ENCODE data around the gene GATB.

DNA sequence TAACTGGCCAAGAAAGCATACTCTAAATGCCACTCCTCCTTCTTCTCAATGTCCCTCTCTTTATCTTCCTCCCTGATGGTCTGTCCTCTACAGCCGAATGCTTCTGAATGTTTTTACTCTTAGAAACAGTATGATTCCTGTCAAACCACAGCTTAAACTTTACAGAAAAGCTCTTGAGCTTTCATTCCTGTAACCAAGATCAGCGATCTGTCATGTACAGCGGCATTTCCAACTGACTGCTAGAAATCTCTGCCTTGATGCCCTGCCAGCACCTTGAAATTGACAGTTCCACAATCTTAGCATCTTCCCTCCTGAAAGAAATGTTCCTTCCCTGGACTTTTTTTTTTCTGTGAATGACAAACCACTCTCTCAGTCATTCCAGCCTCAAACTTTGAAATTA lies 11.5 kb upstream of the GATB start:
- TF ChIP-seq ZNF114 (CRISPR knock-in tag; IDR thresholded peaks at IDR 0.05), result no peak
- no peak for TF ChIP-seq EZH2 (IDR thresholded peaks at IDR 0.05; ENCODE audit: low read depth, unreplicated experiment)
- TF ChIP-seq, protein P1, sequence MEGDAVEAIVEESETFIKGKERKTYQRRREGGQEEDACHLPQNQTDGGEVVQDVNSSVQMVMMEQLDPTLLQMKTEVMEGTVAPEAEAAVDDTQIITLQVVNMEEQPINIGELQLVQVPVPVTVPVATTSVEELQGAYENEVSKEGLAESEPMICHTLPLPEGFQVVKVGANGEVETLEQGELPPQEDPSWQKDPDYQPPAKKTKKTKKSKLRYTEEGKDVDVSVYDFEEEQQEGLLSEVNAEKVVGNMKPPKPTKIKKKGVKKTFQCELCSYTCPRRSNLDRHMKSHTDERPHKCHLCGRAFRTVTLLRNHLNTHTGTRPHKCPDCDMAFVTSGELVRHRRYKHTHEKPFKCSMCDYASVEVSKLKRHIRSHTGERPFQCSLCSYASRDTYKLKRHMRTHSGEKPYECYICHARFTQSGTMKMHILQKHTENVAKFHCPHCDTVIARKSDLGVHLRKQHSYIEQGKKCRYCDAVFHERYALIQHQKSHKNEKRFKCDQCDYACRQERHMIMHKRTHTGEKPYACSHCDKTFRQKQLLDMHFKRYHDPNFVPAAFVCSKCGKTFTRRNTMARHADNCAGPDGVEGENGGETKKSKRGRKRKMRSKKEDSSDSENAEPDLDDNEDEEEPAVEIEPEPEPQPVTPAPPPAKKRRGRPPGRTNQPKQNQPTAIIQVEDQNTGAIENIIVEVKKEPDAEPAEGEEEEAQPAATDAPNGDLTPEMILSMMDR (conservative IDR thresholded peaks at IDR 0.05; ENCODE audit: low read depth in 2 of 2), result no peak
- no peak for TF ChIP-seq NANOG (IDR thresholded peaks at IDR 0.05; ENCODE audit: borderline replicate concordance)
- no peak for TF ChIP-seq ZNF331 (CRISPR knock-in tag; IDR thresholded peaks at IDR 0.05; ENCODE audit: low read depth)
- TF ChIP-seq CREB1 (CRISPR knock-in tag; IDR thresholded peaks at IDR 0.05; ENCODE audit: low read depth), result no peak
- no peak for TF ChIP-seq POLR2AphosphoS5 (IDR thresholded peaks at IDR 0.05; ENCODE audit: low read depth)
- TF ChIP-seq, protein P2, sequence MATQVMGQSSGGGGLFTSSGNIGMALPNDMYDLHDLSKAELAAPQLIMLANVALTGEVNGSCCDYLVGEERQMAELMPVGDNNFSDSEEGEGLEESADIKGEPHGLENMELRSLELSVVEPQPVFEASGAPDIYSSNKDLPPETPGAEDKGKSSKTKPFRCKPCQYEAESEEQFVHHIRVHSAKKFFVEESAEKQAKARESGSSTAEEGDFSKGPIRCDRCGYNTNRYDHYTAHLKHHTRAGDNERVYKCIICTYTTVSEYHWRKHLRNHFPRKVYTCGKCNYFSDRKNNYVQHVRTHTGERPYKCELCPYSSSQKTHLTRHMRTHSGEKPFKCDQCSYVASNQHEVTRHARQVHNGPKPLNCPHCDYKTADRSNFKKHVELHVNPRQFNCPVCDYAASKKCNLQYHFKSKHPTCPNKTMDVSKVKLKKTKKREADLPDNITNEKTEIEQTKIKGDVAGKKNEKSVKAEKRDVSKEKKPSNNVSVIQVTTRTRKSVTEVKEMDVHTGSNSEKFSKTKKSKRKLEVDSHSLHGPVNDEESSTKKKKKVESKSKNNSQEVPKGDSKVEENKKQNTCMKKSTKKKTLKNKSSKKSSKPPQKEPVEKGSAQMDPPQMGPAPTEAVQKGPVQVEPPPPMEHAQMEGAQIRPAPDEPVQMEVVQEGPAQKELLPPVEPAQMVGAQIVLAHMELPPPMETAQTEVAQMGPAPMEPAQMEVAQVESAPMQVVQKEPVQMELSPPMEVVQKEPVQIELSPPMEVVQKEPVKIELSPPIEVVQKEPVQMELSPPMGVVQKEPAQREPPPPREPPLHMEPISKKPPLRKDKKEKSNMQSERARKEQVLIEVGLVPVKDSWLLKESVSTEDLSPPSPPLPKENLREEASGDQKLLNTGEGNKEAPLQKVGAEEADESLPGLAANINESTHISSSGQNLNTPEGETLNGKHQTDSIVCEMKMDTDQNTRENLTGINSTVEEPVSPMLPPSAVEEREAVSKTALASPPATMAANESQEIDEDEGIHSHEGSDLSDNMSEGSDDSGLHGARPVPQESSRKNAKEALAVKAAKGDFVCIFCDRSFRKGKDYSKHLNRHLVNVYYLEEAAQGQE (IDR thresholded peaks at IDR 0.05; ENCODE audit: unreplicated experiment), result no peak
- no peak for TF ChIP-seq EZH2phosphoT487 (IDR thresholded peaks at IDR 0.05; ENCODE audit: unreplicated experiment)
- TF ChIP-seq JUNB (IDR thresholded peaks at IDR 0.05; ENCODE audit: unreplicated experiment), result no peak
- no peak for TF ChIP-seq STAT1 (IDR thresholded peaks at IDR 0.05; ENCODE audit: unreplicated experiment)
